A549 treated with ZK216348 at 1 μM for 4 hours (cell line): ENCODE measurements around the gene HHEX. TPM values are rescaled to one million over a fixed set of nuclear protein-coding genes. Genes with fewer than 3 reads are reported as not detected.

Source experiments
- total RNA-seq: library from RNA; stranded (reverse); fragments of 200-300 nt; extraction: Qiagen RNA extraction; gene quantifications from 5 replicates; pipeline ENCODE4 v1.2.3, GENCODE V29; 2022; ENCODE audit warnings: low read depth

Gene HHEX
- total RNA-seq = 12.8 to 15.5 TPM (median 14.1 TPM) in 5 replicates

DNA sequence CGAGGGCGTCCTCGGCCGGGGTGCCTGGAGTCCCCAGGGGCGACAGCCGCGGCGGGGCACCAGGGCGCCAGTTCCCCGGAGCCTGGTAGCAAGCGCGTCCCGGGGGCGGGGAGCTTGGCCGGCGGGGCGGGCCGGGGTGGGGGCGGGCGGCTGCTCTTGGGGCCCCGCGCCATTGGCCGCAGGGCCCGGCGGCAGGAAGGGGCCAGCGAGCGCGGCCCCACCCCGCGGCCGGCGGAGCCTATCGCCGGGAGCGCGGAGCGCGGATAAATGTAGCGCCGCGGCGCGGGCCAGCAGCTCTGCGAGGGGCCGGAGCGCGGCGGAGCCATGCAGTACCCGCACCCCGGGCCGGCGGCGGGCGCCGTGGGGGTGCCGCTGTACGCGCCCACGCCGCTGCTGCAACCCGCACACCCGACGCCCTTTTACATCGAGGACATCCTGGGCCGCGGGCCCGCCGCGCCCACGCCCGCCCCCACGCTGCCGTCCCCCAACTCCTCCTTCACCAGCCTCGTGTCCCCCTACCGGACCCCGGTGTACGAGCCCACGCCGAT is at the start of gene HHEX:
Gene HHEX, plus strand, starts transcription at position 293 of the 548 bp plus-strand sequence. Its CDS starts 32 bp downstream, at position 325.

Other genes with a start within 250 kb of the HHEX start
- gene IDE, start 115.9 kb upstream of the HHEX start, total RNA-seq = 19.2 to 26.3 TPM (median 24.5 TPM) in 5 replicates
- gene KIF11, start 96.8 kb upstream of the HHEX start, total RNA-seq = 23.7 to 46.9 TPM (median 35.8 TPM) in 5 replicates
- gene EXOC6, start 158.6 kb downstream of the HHEX start, total RNA-seq = 9.5 to 16.8 TPM (median 16.1 TPM) in 5 replicates